ENCODE data around the gene ERICH2.

The ERICH2 gene

GRCh38 chr2:170843656-170844055 lies 73.5 kb downstream of the ERICH2 start:
- DNase-seq = peak; percentile 7

GRCh38 chr2:170845343-170845742 lies 75.2 kb downstream of the ERICH2 start:
- no peak for DNase-seq

- DNase-seq = no peak
Measured at GRCh38 chr2:170846314-170846713, 76.1 kb downstream of the ERICH2 start.

GRCh38 chr2:170847716-170848115 lies 77.5 kb downstream of the ERICH2 start:
- DNase-seq = no peak

Data from CD4-positive, alpha-beta T cell treated with Interleukin-10 for 1 hour (primary cell).